HEK293T (cell line): ENCODE data around the gene SLC7A7.
"Not testable (repeated sequence)": the region's sequence is repeated elsewhere in the genome, so short reads cannot be mapped to it uniquely, and the experiment has no call there.

Source experiments
- BHLHE40 ChIP-seq: fragments of 450-650 bp; IDR thresholded peaks from 2 replicates; pipeline ENCODE4 v1.6.1; 2016; ENCODE audit warnings: mild to moderate bottlenecking, moderate library complexity, borderline replicate concordance
- CTBP1 ChIP-seq: fragments of 450-650 bp; IDR thresholded peaks from 2 replicates; pipeline ENCODE4 v1.6.1; 2016; ENCODE audit warnings: borderline replicate concordance
- ELF4 ChIP-seq: fragments of 450-650 bp; IDR thresholded peaks from 2 replicates; pipeline ENCODE4 v1.6.1; 2017; ENCODE audit warnings: antibody characterized with exemption
- FOXA1 ChIP-seq: fragments of 450-650 bp; IDR thresholded peaks from 2 replicates; pipeline ENCODE4 v1.6.1; 2016; ENCODE audit warnings: mild to moderate bottlenecking
- FOXM1 ChIP-seq: fragments of 450-650 bp; IDR thresholded peaks from 2 replicates; pipeline ENCODE4 v1.6.1; 2017; ENCODE audit warnings: mild to moderate bottlenecking, borderline replicate concordance
- LEF1 ChIP-seq: fragments of 450-650 bp; IDR thresholded peaks from 2 replicates; pipeline ENCODE4 v1.6.1; 2017; ENCODE audit warnings: mild to moderate bottlenecking, borderline replicate concordance
- NFRKB ChIP-seq: fragments of 450-650 bp; IDR thresholded peaks from 2 replicates; pipeline ENCODE4 v1.6.1; 2016; ENCODE audit warnings: mild to moderate bottlenecking, moderate library complexity
- SP1 ChIP-seq: fragments of 450-650 bp; IDR thresholded peaks from 2 replicates; pipeline ENCODE4 v1.6.1; 2017
- SUZ12 ChIP-seq: fragments of 450-650 bp; IDR thresholded peaks from 2 replicates; pipeline ENCODE4 v1.6.1; 2016; ENCODE audit warnings: mild to moderate bottlenecking
- TARDBP ChIP-seq: fragments of 450-650 bp; IDR thresholded peaks from 2 replicates; pipeline ENCODE4 v1.6.1; 2016

DNA sequence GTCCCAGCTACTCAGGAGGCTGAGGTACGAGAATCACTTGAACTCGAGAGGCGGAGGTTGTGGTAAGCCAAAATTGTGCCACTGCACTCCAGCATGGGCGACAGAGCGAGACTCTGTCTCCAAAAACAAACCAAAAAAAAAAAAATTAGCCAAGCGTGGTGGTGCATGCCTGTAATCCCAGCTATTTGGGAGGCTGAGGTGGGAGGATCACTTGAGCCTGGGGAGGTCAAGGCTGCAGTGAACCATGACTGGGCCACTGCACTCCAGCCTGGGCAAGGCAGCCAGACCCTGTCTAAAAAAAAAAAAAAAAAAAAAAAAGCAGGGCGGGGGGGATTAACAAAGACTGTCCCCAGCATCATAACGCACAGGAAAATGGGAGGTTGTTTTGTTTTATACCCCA lies 38.4 kb downstream of the SLC7A7 start:
- TF ChIP-seq LEF1, SUZ12, SP1, BHLHE40, FOXA1, ELF4, TARDBP, CTBP1, NFRKB, FOXM1: not testable (repeated sequence)
